SU-DHL-6 (cell line): Measurements from ENCODE around the gene APOD.

ENCODE experiments used
- EZH2phosphoT487 ChIP-seq: fragments of 200-600 bp; sonication (generic), shearing (Covaris generic); conservative IDR thresholded peaks from 2 replicates; pipeline ENCODE4 v1.6.1; 2018; ENCODE audit warnings: mild to moderate bottlenecking, antibody characterized with exemption, low read length, moderate library complexity, mixed read lengths
- TF ChIP-seq, protein P1 (sequence below): fragments of 200-600 bp; sonication (generic); IDR thresholded peaks from one replicate; pipeline ENCODE4 v1.5.1; 2017; ENCODE audit warnings: antibody characterized with exemption, mild to moderate bottlenecking, low read length, moderate library complexity; ENCODE audit not compliant: insufficient read depth, poor library complexity, severe bottlenecking

DNA sequence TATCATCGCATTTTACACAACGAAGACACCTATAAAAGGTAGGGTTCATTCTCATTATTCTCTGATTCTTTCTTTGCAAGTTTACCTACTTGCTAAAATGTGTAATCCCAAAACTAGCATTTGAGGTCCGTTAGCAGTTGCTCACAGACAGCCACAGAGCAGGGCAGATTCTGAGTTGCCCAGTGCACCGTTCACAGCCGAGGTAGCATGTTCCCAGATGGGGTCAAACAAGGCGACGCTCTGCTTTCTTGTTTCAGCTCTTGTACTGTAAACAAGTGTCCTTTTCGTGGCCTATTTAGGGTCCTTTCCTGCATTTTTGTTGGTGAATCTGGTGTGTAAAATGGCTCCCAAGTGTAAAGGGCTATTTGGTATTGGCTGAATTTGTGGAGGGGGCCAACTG lies 43.7 kb downstream of the APOD start:
- TF ChIP-seq, protein P1, sequence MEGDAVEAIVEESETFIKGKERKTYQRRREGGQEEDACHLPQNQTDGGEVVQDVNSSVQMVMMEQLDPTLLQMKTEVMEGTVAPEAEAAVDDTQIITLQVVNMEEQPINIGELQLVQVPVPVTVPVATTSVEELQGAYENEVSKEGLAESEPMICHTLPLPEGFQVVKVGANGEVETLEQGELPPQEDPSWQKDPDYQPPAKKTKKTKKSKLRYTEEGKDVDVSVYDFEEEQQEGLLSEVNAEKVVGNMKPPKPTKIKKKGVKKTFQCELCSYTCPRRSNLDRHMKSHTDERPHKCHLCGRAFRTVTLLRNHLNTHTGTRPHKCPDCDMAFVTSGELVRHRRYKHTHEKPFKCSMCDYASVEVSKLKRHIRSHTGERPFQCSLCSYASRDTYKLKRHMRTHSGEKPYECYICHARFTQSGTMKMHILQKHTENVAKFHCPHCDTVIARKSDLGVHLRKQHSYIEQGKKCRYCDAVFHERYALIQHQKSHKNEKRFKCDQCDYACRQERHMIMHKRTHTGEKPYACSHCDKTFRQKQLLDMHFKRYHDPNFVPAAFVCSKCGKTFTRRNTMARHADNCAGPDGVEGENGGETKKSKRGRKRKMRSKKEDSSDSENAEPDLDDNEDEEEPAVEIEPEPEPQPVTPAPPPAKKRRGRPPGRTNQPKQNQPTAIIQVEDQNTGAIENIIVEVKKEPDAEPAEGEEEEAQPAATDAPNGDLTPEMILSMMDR = no peak
- TF ChIP-seq EZH2phosphoT487 = no peak
